Body of pancreas (tissue), 4 donors: ENCODE measurements around the gene CRACR2A.

Experiments used
- CTCF ChIP-seq, 7 experiments: fragments of 450-650 bp in 4 of 7; fragments of 200-600 bp in 3 of 7; sonication (generic) in 3 of 7; IDR thresholded peaks; one replicate each; pipeline ENCODE4 v1.5.1; 2016 to 2019; ENCODE audit warnings: antibody characterized with exemption in 7 of 7
- POLR2A ChIP-seq, 3 donors: fragments of 450-650 bp; IDR thresholded peaks; one replicate each; pipeline ENCODE4 v1.6.1; 2016; ENCODE audit warnings: antibody characterized with exemption in 3 of 3, mild to moderate bottlenecking in 2 of 3

GRCh38 chr12:3772380-3772779, 19.5 kb upstream of the CRACR2A start:
- no peak for TF ChIP-seq POLR2A (IDR thresholded peaks at IDR 0.05)
- no peak for TF ChIP-seq CTCF (IDR thresholded peaks at IDR 0.05)
